Measurements from ENCODE around the gene CEP112.
"Not testable (repeated sequence)": the region's sequence is repeated elsewhere in the genome, so short reads cannot be mapped to it uniquely, and the experiment has no call there.

CEP112 gene

GRCh38 chr17:65823713-65824112 lies 368.2 kb downstream of the CEP112 start:
- DNase-seq (ENCODE audit: low read depth in 2 of 2) = no peak

- no peak for DNase-seq (ENCODE audit: low read depth in 2 of 2)
These were observed 371.1 kb downstream of the CEP112 start for GRCh38 chr17:65820811-65821210.

GRCh38 chr17:65820306-65820705 lies 371.6 kb downstream of the CEP112 start:
- no peak for DNase-seq (ENCODE audit: low read depth in 2 of 2)

GRCh38 chr17:65819810-65820209 lies 372.1 kb downstream of the CEP112 start:
- DNase-seq (ENCODE audit: low read depth in 2 of 2) = no peak

- DNase-seq (ENCODE audit: low read depth in 2 of 2) = no peak
These were observed 374.0 kb downstream of the CEP112 start for GRCh38 chr17:65817951-65818350.

- DNase-seq (ENCODE audit: low read depth in 2 of 2) = no peak
These were observed 377.5 kb downstream of the CEP112 start for GRCh38 chr17:65814418-65814817.

GRCh38 chr17:65813306-65813705 lies 378.6 kb downstream of the CEP112 start:
- no peak for DNase-seq (ENCODE audit: low read depth in 2 of 2)

GRCh38 chr17:65811043-65811442 lies 380.9 kb downstream of the CEP112 start:
- no peak for DNase-seq (ENCODE audit: low read depth in 2 of 2)

GRCh38 chr17:65809366-65809765 lies 382.6 kb downstream of the CEP112 start:
- DNase-seq (ENCODE audit: low read depth in 2 of 2) = no peak

- DNase-seq (ENCODE audit: low read depth in 2 of 2) = not testable (repeated sequence)
These were observed 383.4 kb downstream of the CEP112 start for GRCh38 chr17:65808566-65808965.

GRCh38 chr17:65807361-65807760 lies 384.6 kb downstream of the CEP112 start:
- DNase-seq (ENCODE audit: low read depth in 2 of 2) = no peak

- no peak for DNase-seq (ENCODE audit: low read depth in 2 of 2)
These were observed 390.4 kb downstream of the CEP112 start for GRCh38 chr17:65801513-65801912.

- DNase-seq (ENCODE audit: low read depth in 2 of 2) = no peak
These were observed 391.3 kb downstream of the CEP112 start for GRCh38 chr17:65800655-65801054.

GRCh38 chr17:65799869-65800268 lies 392.1 kb downstream of the CEP112 start:
- no peak for DNase-seq (ENCODE audit: low read depth in 2 of 2)

- no peak for DNase-seq (ENCODE audit: low read depth in 2 of 2)
These were observed 392.5 kb downstream of the CEP112 start for GRCh38 chr17:65799454-65799853.

- no peak for DNase-seq (ENCODE audit: low read depth in 2 of 2)
These were observed 394.1 kb downstream of the CEP112 start for GRCh38 chr17:65797809-65798208.

- DNase-seq (ENCODE audit: low read depth in 2 of 2) = no peak
These were observed 394.8 kb downstream of the CEP112 start for GRCh38 chr17:65797101-65797500.

- DNase-seq (ENCODE audit: low read depth in 2 of 2) = no peak
These were observed 397.4 kb downstream of the CEP112 start for GRCh38 chr17:65794572-65794971.

GRCh38 chr17:65790241-65790640 lies 401.7 kb downstream of the CEP112 start:
- no peak for DNase-seq (ENCODE audit: low read depth in 2 of 2)

- DNase-seq (ENCODE audit: low read depth in 2 of 2) = no peak
These were observed 404.4 kb downstream of the CEP112 start for GRCh38 chr17:65787503-65787902.

- no peak for DNase-seq (ENCODE audit: low read depth in 2 of 2)
These were observed 405.5 kb downstream of the CEP112 start for GRCh38 chr17:65786479-65786878.

- DNase-seq (ENCODE audit: low read depth in 2 of 2) = no peak
These were observed 406.8 kb downstream of the CEP112 start for GRCh38 chr17:65785109-65785508.

- no peak for DNase-seq (ENCODE audit: low read depth in 2 of 2)
These were observed 408.0 kb downstream of the CEP112 start for GRCh38 chr17:65783845-65784334.

- DNase-seq (ENCODE audit: low read depth in 2 of 2) = not testable (repeated sequence)
These were observed 409.7 kb downstream of the CEP112 start for GRCh38 chr17:65782104-65782706.

Data from activated CD4-positive, alpha-beta T cell treated with anti-CD3 and anti-CD28 coated beads for 24 hours (primary cell).